KMS-11 (cell line): ENCODE data around the gene PTPN6.

Experiments used
- H2AFZ ChIP-seq: fragments of 200-600 bp; sonication (generic); 2 replicates; pipeline ENCODE4 v1.6.1; 2016; ENCODE audit warnings: antibody characterized with exemption, mixed run types, low read depth
- H3K27ac ChIP-seq: fragments of 200-600 bp; sonication (generic); 2 replicates; pipeline ENCODE4 v1.6.1; 2016; ENCODE audit warnings: mild to moderate bottlenecking, mixed run types
- H3K27me3 ChIP-seq: fragments of 200-600 bp; sonication (generic); 2 replicates; pipeline ENCODE4 v1.6.1; 2017; ENCODE audit warnings: mild to moderate bottlenecking, low read depth, mixed run types, moderate library complexity; ENCODE audit not compliant: insufficient read depth
- H3K36me3 ChIP-seq: fragments of 200-600 bp; sonication (generic); 2 replicates; pipeline ENCODE4 v1.6.1; 2017; ENCODE audit warnings: mild to moderate bottlenecking, mixed run types; ENCODE audit not compliant: insufficient read depth
- H3K4me1 ChIP-seq: fragments of 200-600 bp; sonication (generic); 2 replicates; pipeline ENCODE4 v1.6.1; 2016; ENCODE audit warnings: mild to moderate bottlenecking, low read depth, mixed run types; ENCODE audit not compliant: poor library complexity, severe bottlenecking
- H3K4me2 ChIP-seq: fragments of 200-600 bp; sonication (generic); 2 replicates; pipeline ENCODE4 v1.7.0; 2016; ENCODE audit warnings: mild to moderate bottlenecking, mixed run types
- H3K4me3 ChIP-seq: fragments of 200-600 bp; sonication (generic); IDR thresholded peaks from 2 replicates; pipeline ENCODE4 v1.6.1; 2017; ENCODE audit warnings: low read depth, low read length, mixed read lengths; ENCODE audit not compliant: insufficient read depth
- H3K79me2 ChIP-seq: fragments of 200-600 bp; sonication (generic); 2 replicates; pipeline ENCODE4 v1.6.1; 2016; ENCODE audit warnings: low read depth, mixed run types; ENCODE audit not compliant: insufficient read depth
- H3K9ac ChIP-seq: fragments of 200-600 bp; sonication (generic); 2 replicates; pipeline ENCODE4 v1.6.1; 2016; ENCODE audit warnings: mild to moderate bottlenecking, mixed run types
- H4K20me1 ChIP-seq: fragments of 200-600 bp; sonication (generic); 2 replicates; pipeline ENCODE4 v1.6.1; 2016; ENCODE audit warnings: mild to moderate bottlenecking, mixed run types; ENCODE audit not compliant: insufficient read depth
- CTCF ChIP-seq: fragments of 200-600 bp; sonication (generic); conservative IDR thresholded peaks from 2 replicates; pipeline ENCODE4 v1.6.1; 2017; ENCODE audit warnings: low read depth, mild to moderate bottlenecking, antibody characterized with exemption, low read length, moderate library complexity, mixed read lengths

Gene PTPN6

GRCh38 chr12:6964605-6965025 is 13.5 kb downstream of the PTPN6 start:
- Histone ChIP-seq H4K20me1 (no peaks in the 10 kb centered on the region), H3K27ac (peak overlapping the region; percentile 43; the same call in 1 of the 2 replicates), H3K9ac (no peak overlapping the region), H3K27me3 (no peaks in the 10 kb centered on the region), H3K79me2 (peaks cover 13% of the 10 kb centered on the region), H3K36me3 (peaks cover 8% of the 10 kb centered on the region; the same call in 1 of the 2 replicates), H3K4me2 (no peak overlapping the region), H3K4me1 (peaks cover 18% of the 10 kb centered on the region), H2AFZ (no peak overlapping the region), H3K4me3 (no peak overlapping the region)
- no peak for TF ChIP-seq CTCF

- TF ChIP-seq CTCF = peak; percentile 81
- peaks cover 18% of the 10 kb centered on the region for H3K79me2 ChIP-seq
- H3K27me3 ChIP-seq = no peaks in the 10 kb centered on the region
- H3K36me3 ChIP-seq = peaks cover 8% of the 10 kb centered on the region; the same call in 1 of the 2 replicates
- peak overlapping the region; percentile 43; the same call in 1 of the 2 replicates for H3K27ac ChIP-seq
- no peak overlapping the region; the same call in 1 of the 2 replicates for H3K9ac ChIP-seq
- peaks cover 18% of the 10 kb centered on the region for H3K4me1 ChIP-seq
- no peak overlapping the region for H3K4me3 ChIP-seq
- H2AFZ ChIP-seq = no peak overlapping the region
- no peaks in the 10 kb centered on the region for H4K20me1 ChIP-seq
- no peak overlapping the region for H3K4me2 ChIP-seq
These were observed 14.0 kb downstream of the PTPN6 start for GRCh38 chr12:6965026-6965661.

GRCh38 chr12:6965714-6966113 is 14.6 kb downstream of the PTPN6 start:
- H3K27ac ChIP-seq = peak overlapping the region; percentile 43; the same call in 1 of the 2 replicates

GRCh38 chr12:6966351-6966750 is 15.2 kb downstream of the PTPN6 start:
- Histone ChIP-seq H4K20me1 (no peaks in the 10 kb centered on the region), H3K27ac (no peak overlapping the region), H3K4me2 (no peak overlapping the region), H3K4me1 (peaks cover 18% of the 10 kb centered on the region), H3K4me3 (no peak overlapping the region), H2AFZ (no peak overlapping the region), H3K9ac (no peak overlapping the region), H3K27me3 (no peaks in the 10 kb centered on the region), H3K36me3 (peaks cover 8% of the 10 kb centered on the region; the same call in 1 of the 2 replicates), H3K79me2 (peaks cover 30% of the 10 kb centered on the region)
- no peak for TF ChIP-seq CTCF

More at GRCh38 chr12:6965714-6966113, 14.6 kb downstream of the PTPN6 start:
- peaks cover 8% of the 10 kb centered on the region; the same call in 1 of the 2 replicates for H3K36me3 ChIP-seq
- no peak overlapping the region for H2AFZ ChIP-seq
- no peak overlapping the region; the same call in 1 of the 2 replicates for H3K9ac ChIP-seq
- no peak overlapping the region for H3K4me2 ChIP-seq
- peaks cover 24% of the 10 kb centered on the region for H3K79me2 ChIP-seq
- H3K4me3 ChIP-seq = no peak overlapping the region
- no peaks in the 10 kb centered on the region for H4K20me1 ChIP-seq
- TF ChIP-seq CTCF = no peak
- no peaks in the 10 kb centered on the region for H3K27me3 ChIP-seq
- peaks cover 18% of the 10 kb centered on the region for H3K4me1 ChIP-seq
